CD8-positive, alpha-beta memory T cell (primary cell): ENCODE results near the gene SAMM50. TPM values are rescaled to one million over a fixed set of nuclear protein-coding genes. Genes with fewer than 3 reads are reported as not detected.

ENCODE experiments used
- CTCF ChIA-PET: fragments of 350-600 bp; sonication (Branson Sonifier 250); formaldehyde crosslinking; loops from one replicate; lab custom pipeline; 2021; ENCODE audit warnings: antibody characterized with exemption; lab: Charles Lee
- POLR2A ChIA-PET: fragments of 350-600 bp; sonication (Branson Sonifier 250); formaldehyde crosslinking; loops from one replicate; lab custom pipeline; 2021; ENCODE audit warnings: antibody characterized with exemption; lab: Charles Lee
- DNase-seq, 5 donors: peaks; one replicate each; pipeline versions ENCODE4 v3.0.0 to v3.0.0-alpha.2; 2020 to 2022; ENCODE audit warnings: mixed read lengths in 1 of 5
- H3K27ac ChIP-seq: one replicate; pipeline ENCODE4 v1.7.0; 2013; ENCODE audit warnings: low read depth, mild to moderate bottlenecking, low read length, moderate library complexity
- H3K27me3 ChIP-seq: 2 replicates; pipeline ENCODE4 v1.7.0; 2013; ENCODE audit warnings: low read length, mild to moderate bottlenecking; ENCODE audit not compliant: insufficient read depth, poor library complexity, severe bottlenecking
- H3K36me3 ChIP-seq: 2 replicates; pipeline ENCODE4 v1.7.0; 2013; ENCODE audit warnings: mild to moderate bottlenecking, low read length, moderate library complexity; ENCODE audit not compliant: insufficient read depth
- H3K4me1 ChIP-seq: 2 replicates; pipeline ENCODE4 v1.7.0; 2013; ENCODE audit warnings: mild to moderate bottlenecking, low read length, moderate library complexity; ENCODE audit not compliant: insufficient read depth
- H3K4me3 ChIP-seq: 2 replicates; pipeline ENCODE4 v1.7.0; 2013; ENCODE audit warnings: mild to moderate bottlenecking, low read length
- H3K9me3 ChIP-seq: 2 replicates; pipeline ENCODE4 v1.7.0; 2013; ENCODE audit warnings: mild to moderate bottlenecking, low read length
- H3K27ac Mint-ChIP-seq, 8 donors: one replicate each; pipeline ENCODE4 v1.8.0; 2020 to 2021; ENCODE audit warnings: mixed read lengths in 8 of 8, mild to moderate bottlenecking in 6 of 8, inconsistent platforms in 3 of 8, moderate library complexity in 3 of 8
- H3K27me3 Mint-ChIP-seq, 2 donors: one replicate each; pipeline ENCODE4 v1.8.0; 2020 to 2021; ENCODE audit warnings: mixed read lengths in 2 of 2, mild to moderate bottlenecking in 1 of 2, moderate library complexity in 1 of 2
- H3K36me3 Mint-ChIP-seq, 3 donors: one replicate each; pipeline ENCODE4 v1.8.0; 2020 to 2021; ENCODE audit warnings: mixed read lengths in 3 of 3, inconsistent platforms in 1 of 3, mild to moderate bottlenecking in 1 of 3
- H3K4me1 Mint-ChIP-seq, 3 donors: one replicate each; pipeline ENCODE4 v1.8.0; 2020 to 2021; ENCODE audit warnings: mixed read lengths in 3 of 3, inconsistent platforms in 1 of 3, mild to moderate bottlenecking in 1 of 3
- H3K4me3 Mint-ChIP-seq, 7 donors: one replicate each; pipeline ENCODE4 v1.8.0; 2020 to 2021; ENCODE audit warnings: mixed read lengths in 7 of 7, mild to moderate bottlenecking in 6 of 7, moderate library complexity in 4 of 7, inconsistent platforms in 2 of 7
- H3K9me3 Mint-ChIP-seq, 5 donors: one replicate each; pipeline ENCODE4 v1.8.0; 2020 to 2022; ENCODE audit warnings: mixed read lengths in 5 of 5, mild to moderate bottlenecking in 3 of 5, moderate library complexity in 2 of 5, inconsistent platforms in 1 of 5
- polyA plus RNA-seq: library from polyadenylated mRNA; unstranded; fragments of 300-500 nt; fragmentation: Illumina TruSeq; gene quantifications from one replicate; pipeline ENCODE4 v1.2.3, GENCODE V29; 2021
- total RNA-seq, 2 experiments: library from RNA; stranded (reverse); gene quantifications; one replicate each; pipeline ENCODE4 v1.2.3, GENCODE V29; 2021

Gene SAMM50
- total and polyA plus RNA-seq, 3 experiments from 2014 or later = 58.8 to 67.2 (median 61.3) TPM

DNA sequence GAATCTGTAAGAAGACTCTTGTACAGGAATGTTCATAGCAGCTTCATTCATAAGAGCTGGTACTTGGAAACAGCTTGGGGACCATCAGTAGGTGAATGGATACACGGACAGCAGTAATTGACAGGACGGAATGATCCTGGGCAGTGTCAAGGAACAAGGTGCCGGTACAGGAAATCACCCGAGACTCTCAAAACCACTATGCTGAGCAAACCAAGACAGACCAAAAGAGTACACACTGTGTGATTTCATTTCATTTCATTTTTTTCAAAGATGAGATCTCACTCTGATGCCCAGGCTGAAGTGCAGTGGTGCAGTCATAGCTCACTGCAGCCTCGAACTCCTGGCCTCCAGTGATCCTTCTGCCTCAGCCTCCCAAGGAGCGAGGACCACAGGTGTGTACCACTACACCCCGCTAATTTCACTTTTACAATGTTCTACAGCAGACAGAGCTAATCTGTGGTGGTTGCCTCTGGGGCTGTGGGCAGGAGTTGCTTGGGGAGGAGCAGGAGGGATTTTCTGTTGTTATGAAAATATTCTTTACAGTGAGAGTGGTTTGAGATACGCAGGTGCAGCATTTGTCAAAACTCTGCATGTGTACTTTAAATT is 84.4 kb downstream of the SAMM50 start:
- Histone ChIP-seq H3K4me3 (no peak overlapping the region), H3K36me3 (no peaks in the 10 kb centered on the region), H3K4me1 (no peaks in the 10 kb centered on the region), H3K27ac (no peak overlapping the region), H3K27me3 (no peaks in the 10 kb centered on the region), H3K9me3 (no peaks in the 10 kb centered on the region)
- no peak overlapping the region for H3K27ac Mint-ChIP-seq
- no peaks in the 10 kb centered on the region for H3K9me3 Mint-ChIP-seq
- DNase-seq = no peak
- H3K4me3 Mint-ChIP-seq = no peak overlapping the region
- ChIA-PET CTCF (no interaction called here), POLR2A (no interaction called here)
- H3K36me3 Mint-ChIP-seq = peaks cover 0 to 2% (median 0%) of the 10 kb centered on the region in 3 donors
- no peaks in the 10 kb centered on the region for H3K27me3 Mint-ChIP-seq
- H3K4me1 Mint-ChIP-seq = peaks cover 0 to 10% (median 8%) of the 10 kb centered on the region in 3 donors

DNA sequence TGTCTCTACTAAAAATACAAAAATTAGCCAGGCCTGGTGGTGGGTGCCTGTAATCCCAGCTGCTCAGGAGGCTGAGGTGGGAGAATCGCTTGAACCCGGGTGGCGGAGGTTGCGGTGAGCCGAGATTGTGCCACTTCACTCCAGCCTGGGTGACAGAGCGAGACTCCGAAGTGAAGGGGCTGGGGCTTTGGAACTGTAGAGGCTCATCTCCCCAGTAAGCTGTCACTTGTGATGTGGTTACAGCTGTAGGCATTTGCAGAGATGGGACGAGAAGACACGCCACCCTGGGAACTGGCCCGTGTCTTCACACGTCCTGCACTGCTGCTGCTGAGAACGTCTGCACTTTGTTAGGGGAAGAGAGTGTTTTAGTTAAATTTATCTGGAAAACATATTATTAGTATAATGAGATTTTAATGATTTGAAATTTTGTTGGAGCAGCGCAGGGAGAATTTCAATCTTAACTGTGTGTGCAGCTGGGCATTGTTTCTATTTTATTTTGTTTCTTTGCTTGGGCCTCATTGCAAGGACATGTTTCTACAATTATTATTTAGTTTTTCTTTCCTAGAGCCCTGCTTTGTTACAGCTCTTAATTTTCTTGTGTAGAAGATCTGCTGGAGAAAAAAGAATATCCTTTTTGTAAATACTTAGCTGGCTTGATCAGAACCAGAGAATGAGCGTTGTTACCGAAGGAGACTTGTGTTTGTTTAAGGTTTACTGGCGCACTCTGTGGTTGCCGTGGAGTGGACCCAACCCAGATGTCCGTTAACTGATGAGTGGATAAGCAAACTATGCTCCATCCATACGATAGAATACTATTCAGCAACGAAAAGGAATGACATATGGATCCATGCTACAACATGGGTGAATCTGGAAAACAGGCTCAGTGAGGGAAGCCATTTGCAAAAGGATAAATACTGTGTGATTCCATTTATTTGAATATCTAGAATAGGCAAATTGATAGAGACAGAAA is 87.3 kb downstream of the SAMM50 start:
- Mint-ChIP-seq H3K27me3 (no peaks in the 10 kb centered on the region), H3K4me1 (peaks cover 3 to 24% (median 13%) of the 10 kb centered on the region in 3 donors), H3K27ac (peak overlapping the region in 1 of 8 donors; percentile 24), H3K4me3 (no peak overlapping the region), H3K36me3 (peaks cover 0 to 6% (median 0%) of the 10 kb centered on the region in 3 donors), H3K9me3 (no peaks in the 10 kb centered on the region)
- H3K27ac ChIP-seq = no peak overlapping the region
- ChIA-PET POLR2A (no interaction called here), CTCF (no interaction called here)
- H3K36me3 ChIP-seq = no peaks in the 10 kb centered on the region
- no peaks in the 10 kb centered on the region for H3K4me1 ChIP-seq
- no peak overlapping the region for H3K4me3 ChIP-seq
- H3K27me3 ChIP-seq = no peaks in the 10 kb centered on the region
- no peaks in the 10 kb centered on the region for H3K9me3 ChIP-seq
- no peak for DNase-seq

DNA sequence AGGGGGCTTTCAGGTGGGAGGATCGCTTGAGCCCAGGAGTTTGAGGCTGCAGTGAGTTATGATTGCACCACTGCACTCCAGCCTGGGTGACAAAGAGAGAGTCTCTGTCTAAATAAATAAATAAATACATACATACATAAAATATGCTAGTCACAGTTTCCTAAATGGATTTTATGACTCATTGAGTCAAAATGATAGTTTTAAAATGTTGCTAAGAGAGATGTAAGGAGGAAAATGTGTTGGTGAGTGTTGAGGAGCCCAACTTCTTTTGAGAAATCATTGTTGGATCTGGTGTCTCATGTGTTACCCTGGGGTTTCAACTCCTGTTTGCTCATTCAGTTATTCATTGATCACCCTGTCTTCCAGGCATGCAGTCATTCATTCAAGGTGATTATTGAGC is 89.9 kb downstream of the SAMM50 start:
- CTCF ChIA-PET = no interaction called here
- DNase-seq = no peak
- Histone ChIP-seq H3K27ac (no peak overlapping the region), H3K4me1 (no peaks in the 10 kb centered on the region), H3K36me3 (no peaks in the 10 kb centered on the region), H3K9me3 (no peaks in the 10 kb centered on the region), H3K27me3 (no peaks in the 10 kb centered on the region), H3K4me3 (no peak overlapping the region)
- POLR2A ChIA-PET = no interaction called here
- H3K27ac Mint-ChIP-seq = no peak overlapping the region
- H3K27me3 Mint-ChIP-seq = no peaks in the 10 kb centered on the region
- peaks cover 0 to 5% (median 0%) of the 10 kb centered on the region in 3 donors for H3K36me3 Mint-ChIP-seq
- no peaks in the 10 kb centered on the region for H3K9me3 Mint-ChIP-seq
- H3K4me3 Mint-ChIP-seq = no peak overlapping the region
- peaks cover 8 to 30% (median 20%) of the 10 kb centered on the region in 3 donors for H3K4me1 Mint-ChIP-seq

Other genes with a start within 250 kb of the SAMM50 start
- under 1 TPM; 0.64 to 0.72 TPM for gene EFCAB6, start 143.1 kb upstream of the SAMM50 start, total RNA-seq
- 0.22 TPM for gene EFCAB6, start 143.1 kb upstream of the SAMM50 start, polyA plus RNA-seq
- gene SULT4A1, start 92.9 kb upstream of the SAMM50 start, total RNA-seq = not detected
- not detected for gene SULT4A1, start 92.9 kb upstream of the SAMM50 start, polyA plus RNA-seq
- gene PNPLA5, start 63.4 kb upstream of the SAMM50 start, total RNA-seq = not detected
- not detected for gene PNPLA5, start 63.4 kb upstream of the SAMM50 start, polyA plus RNA-seq
- gene PNPLA3, start 31.6 kb upstream of the SAMM50 start, total RNA-seq = under 1 TPM in 1 of 2 experiments, not detected in 1; 0.16 TPM
- not detected for gene PNPLA3, start 31.6 kb upstream of the SAMM50 start, polyA plus RNA-seq
- 10 to 100 TPM; 82.1 to 84.3 TPM for gene PARVB, start 68.9 kb downstream of the SAMM50 start, total RNA-seq
- 6.2 TPM for gene PARVB, start 68.9 kb downstream of the SAMM50 start, polyA plus RNA-seq
- 10 to 100 TPM; 56.0 to 57.4 TPM for gene PARVG, start 225.5 kb downstream of the SAMM50 start, total RNA-seq
- gene PARVG, start 225.5 kb downstream of the SAMM50 start, polyA plus RNA-seq = 94.4 TPM